Measurements from ENCODE around the gene NAV3.

The NAV3 gene

GRCh38 chr12:77957062-77957461, 126.4 kb downstream of the NAV3 start:
- peaks cover 4% of the 10 kb centered on the region for H3K9me3 Mint-ChIP-seq
- no peak for DNase-seq (ENCODE audit: low spot score)

GRCh38 chr12:77963576-77964178, 133.0 kb downstream of the NAV3 start:
- no peak for DNase-seq (ENCODE audit: low spot score)
- no peaks in the 10 kb centered on the region for H3K4me1 Mint-ChIP-seq (ENCODE audit: low read depth)
- no peak overlapping the region for H3K27ac Mint-ChIP-seq
- no peaks in the 10 kb centered on the region for H3K36me3 Mint-ChIP-seq (ENCODE audit: low read depth)
- H3K9me3 Mint-ChIP-seq = no peaks in the 10 kb centered on the region
- no peak overlapping the region for H3K4me3 Mint-ChIP-seq
- H3K27me3 Mint-ChIP-seq (ENCODE audit: low read depth) = no peaks in the 10 kb centered on the region

More at GRCh38 chr12:77957062-77957461, 126.4 kb downstream of the NAV3 start:
- no peaks in the 10 kb centered on the region for H3K27me3 Mint-ChIP-seq (ENCODE audit: low read depth)
- no peak overlapping the region for H3K4me3 Mint-ChIP-seq
- H3K4me1 Mint-ChIP-seq (ENCODE audit: low read depth) = no peaks in the 10 kb centered on the region
- H3K36me3 Mint-ChIP-seq (ENCODE audit: low read depth) = no peaks in the 10 kb centered on the region
- H3K27ac Mint-ChIP-seq = no peak overlapping the region

- no peaks in the 10 kb centered on the region for H3K4me1 Mint-ChIP-seq (ENCODE audit: low read depth)
- H3K27ac Mint-ChIP-seq = no peak overlapping the region
- no peaks in the 10 kb centered on the region for H3K27me3 Mint-ChIP-seq (ENCODE audit: low read depth)
- no peaks in the 10 kb centered on the region for H3K9me3 Mint-ChIP-seq
- no peaks in the 10 kb centered on the region for H3K36me3 Mint-ChIP-seq (ENCODE audit: low read depth)
- DNase-seq (ENCODE audit: low spot score) = no peak
- H3K4me3 Mint-ChIP-seq = no peak overlapping the region
These were observed 135.1 kb downstream of the NAV3 start for GRCh38 chr12:77965790-77966189.

GRCh38 chr12:77968021-77968420, 137.3 kb downstream of the NAV3 start:
- no peaks in the 10 kb centered on the region for H3K9me3 Mint-ChIP-seq
- H3K4me1 Mint-ChIP-seq (ENCODE audit: low read depth) = no peaks in the 10 kb centered on the region
- no peaks in the 10 kb centered on the region for H3K36me3 Mint-ChIP-seq (ENCODE audit: low read depth)
- H3K27ac Mint-ChIP-seq = no peak overlapping the region
- no peak overlapping the region for H3K4me3 Mint-ChIP-seq
- H3K27me3 Mint-ChIP-seq (ENCODE audit: low read depth) = no peaks in the 10 kb centered on the region
- no peak for DNase-seq (ENCODE audit: low spot score)

GRCh38 chr12:77968571-77968970, 137.9 kb downstream of the NAV3 start:
- no peak overlapping the region for H3K4me3 Mint-ChIP-seq
- no peak overlapping the region for H3K27ac Mint-ChIP-seq
- no peaks in the 10 kb centered on the region for H3K4me1 Mint-ChIP-seq (ENCODE audit: low read depth)
- H3K9me3 Mint-ChIP-seq = no peaks in the 10 kb centered on the region
- H3K27me3 Mint-ChIP-seq (ENCODE audit: low read depth) = no peaks in the 10 kb centered on the region
- DNase-seq (ENCODE audit: low spot score) = no peak
- H3K36me3 Mint-ChIP-seq (ENCODE audit: low read depth) = no peaks in the 10 kb centered on the region

GRCh38 chr12:77973579-77973978, 142.9 kb downstream of the NAV3 start:
- Mint-ChIP-seq H3K27ac (no peak overlapping the region), H3K4me1 (ENCODE audit: low read depth) (no peaks in the 10 kb centered on the region), H3K9me3 (peaks cover 3% of the 10 kb centered on the region), H3K27me3 (ENCODE audit: low read depth) (no peaks in the 10 kb centered on the region), H3K4me3 (no peak overlapping the region), H3K36me3 (ENCODE audit: low read depth) (no peaks in the 10 kb centered on the region)
- no peak for DNase-seq (ENCODE audit: low spot score)

GRCh38 chr12:77974645-77975044, 144.0 kb downstream of the NAV3 start:
- no peaks in the 10 kb centered on the region for H3K27me3 Mint-ChIP-seq (ENCODE audit: low read depth)
- no peak overlapping the region for H3K4me3 Mint-ChIP-seq
- no peaks in the 10 kb centered on the region for H3K4me1 Mint-ChIP-seq (ENCODE audit: low read depth)
- no peaks in the 10 kb centered on the region for H3K36me3 Mint-ChIP-seq (ENCODE audit: low read depth)
- DNase-seq (ENCODE audit: low spot score) = no peak
- H3K9me3 Mint-ChIP-seq = peaks cover 3% of the 10 kb centered on the region
- no peak overlapping the region for H3K27ac Mint-ChIP-seq

GRCh38 chr12:77979597-77980250, 149.0 kb downstream of the NAV3 start:
- Mint-ChIP-seq H3K27ac (no peak overlapping the region), H3K4me1 (ENCODE audit: low read depth) (no peaks in the 10 kb centered on the region), H3K9me3 (peaks cover 3% of the 10 kb centered on the region), H3K36me3 (ENCODE audit: low read depth) (no peaks in the 10 kb centered on the region), H3K27me3 (ENCODE audit: low read depth) (no peaks in the 10 kb centered on the region), H3K4me3 (no peak overlapping the region)
- DNase-seq (ENCODE audit: low spot score) = no peak

- DNase-seq (ENCODE audit: low spot score) = no peak
- Mint-ChIP-seq H3K36me3 (ENCODE audit: low read depth) (no peaks in the 10 kb centered on the region), H3K9me3 (peaks cover 3% of the 10 kb centered on the region), H3K4me3 (no peak overlapping the region), H3K27me3 (ENCODE audit: low read depth) (no peaks in the 10 kb centered on the region), H3K4me1 (ENCODE audit: low read depth) (no peaks in the 10 kb centered on the region), H3K27ac (no peak overlapping the region)
These were observed 150.1 kb downstream of the NAV3 start for GRCh38 chr12:77980782-77981181.

- Mint-ChIP-seq H3K27me3 (ENCODE audit: low read depth) (no peaks in the 10 kb centered on the region), H3K4me3 (no peak overlapping the region), H3K36me3 (ENCODE audit: low read depth) (no peaks in the 10 kb centered on the region), H3K4me1 (ENCODE audit: low read depth) (no peaks in the 10 kb centered on the region), H3K9me3 (no peaks in the 10 kb centered on the region), H3K27ac (no peak overlapping the region)
- DNase-seq (ENCODE audit: low spot score) = no peak
These were observed 153.2 kb downstream of the NAV3 start for GRCh38 chr12:77983859-77984258.

- no peak for DNase-seq (ENCODE audit: low spot score)
- no peaks in the 10 kb centered on the region for H3K27me3 Mint-ChIP-seq (ENCODE audit: low read depth)
- H3K9me3 Mint-ChIP-seq = peaks cover 4% of the 10 kb centered on the region
- H3K36me3 Mint-ChIP-seq (ENCODE audit: low read depth) = no peaks in the 10 kb centered on the region
- H3K4me3 Mint-ChIP-seq = no peak overlapping the region
- no peak overlapping the region for H3K27ac Mint-ChIP-seq
- no peaks in the 10 kb centered on the region for H3K4me1 Mint-ChIP-seq (ENCODE audit: low read depth)
These were observed 162.1 kb downstream of the NAV3 start for GRCh38 chr12:77992760-77993159.

- Mint-ChIP-seq H3K27ac (no peak overlapping the region), H3K9me3 (peaks cover 4% of the 10 kb centered on the region), H3K4me3 (no peak overlapping the region), H3K36me3 (ENCODE audit: low read depth) (no peaks in the 10 kb centered on the region), H3K4me1 (ENCODE audit: low read depth) (no peaks in the 10 kb centered on the region), H3K27me3 (ENCODE audit: low read depth) (no peaks in the 10 kb centered on the region)
- DNase-seq (ENCODE audit: low spot score) = no peak
These were observed 163.0 kb downstream of the NAV3 start for GRCh38 chr12:77993658-77994057.

- H3K27ac Mint-ChIP-seq = no peak overlapping the region
- H3K4me3 Mint-ChIP-seq = no peak overlapping the region
- H3K27me3 Mint-ChIP-seq (ENCODE audit: low read depth) = no peaks in the 10 kb centered on the region
- DNase-seq (ENCODE audit: low spot score) = no peak
- H3K36me3 Mint-ChIP-seq (ENCODE audit: low read depth) = no peaks in the 10 kb centered on the region
- H3K9me3 Mint-ChIP-seq = no peaks in the 10 kb centered on the region
- H3K4me1 Mint-ChIP-seq (ENCODE audit: low read depth) = no peaks in the 10 kb centered on the region
These were observed 164.9 kb downstream of the NAV3 start for GRCh38 chr12:77995436-77996167.

GRCh38 chr12:77996670-77997069, 166.0 kb downstream of the NAV3 start:
- Mint-ChIP-seq H3K36me3 (ENCODE audit: low read depth) (no peaks in the 10 kb centered on the region), H3K4me1 (ENCODE audit: low read depth) (no peaks in the 10 kb centered on the region), H3K9me3 (no peaks in the 10 kb centered on the region), H3K4me3 (no peak overlapping the region), H3K27ac (no peak overlapping the region), H3K27me3 (ENCODE audit: low read depth) (no peaks in the 10 kb centered on the region)
- no peak for DNase-seq (ENCODE audit: low spot score)
